OCI-M1 (cell line): ENCODE data around the gene ITGA8.

ENCODE experiments used
- DNase-seq: peaks from one replicate; lab custom pipeline; 2025; lab: John Stamatoyannopoulos, UW

Gene ITGA8

DNA sequence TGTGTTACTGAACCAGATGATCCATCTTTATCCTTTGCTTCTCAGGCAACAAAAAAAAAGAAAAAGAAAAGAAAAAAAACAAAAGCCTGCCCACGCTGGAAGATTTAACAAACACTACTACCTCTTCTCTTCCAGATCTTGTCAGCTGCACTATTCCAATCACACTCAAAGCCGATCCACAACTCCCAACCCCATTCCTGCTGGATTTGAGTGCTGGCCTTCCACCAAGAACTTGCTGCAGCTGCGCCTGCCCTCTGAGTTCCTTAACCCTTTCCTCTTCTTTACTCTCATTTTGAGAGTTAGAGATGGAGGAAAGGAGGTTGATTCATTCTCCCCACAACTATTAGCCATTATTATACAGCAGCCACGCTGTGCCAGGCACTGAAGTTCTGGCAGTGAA is 16.0 kb upstream of the ITGA8 start:
- DNase-seq: no peak

DNA sequence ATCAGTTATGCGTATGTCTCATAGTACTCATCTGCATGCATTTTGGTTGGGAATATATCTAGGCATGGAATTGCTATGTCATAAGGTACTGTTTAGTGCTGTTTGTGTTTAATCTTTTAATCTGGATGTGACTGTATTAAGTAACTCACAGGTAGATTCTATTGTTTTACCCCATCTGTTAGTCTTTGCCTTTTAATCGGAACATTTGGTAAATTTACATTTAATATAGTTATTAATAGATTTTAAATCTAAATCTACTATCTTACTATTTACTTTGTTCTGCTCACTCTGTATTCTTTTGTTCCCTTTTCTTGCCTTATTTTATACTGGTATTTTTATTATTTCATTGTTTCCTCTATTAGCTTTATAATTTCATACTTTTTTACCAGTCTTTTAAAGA is 10.6 kb upstream of the ITGA8 start:
- no peak for DNase-seq

DNA sequence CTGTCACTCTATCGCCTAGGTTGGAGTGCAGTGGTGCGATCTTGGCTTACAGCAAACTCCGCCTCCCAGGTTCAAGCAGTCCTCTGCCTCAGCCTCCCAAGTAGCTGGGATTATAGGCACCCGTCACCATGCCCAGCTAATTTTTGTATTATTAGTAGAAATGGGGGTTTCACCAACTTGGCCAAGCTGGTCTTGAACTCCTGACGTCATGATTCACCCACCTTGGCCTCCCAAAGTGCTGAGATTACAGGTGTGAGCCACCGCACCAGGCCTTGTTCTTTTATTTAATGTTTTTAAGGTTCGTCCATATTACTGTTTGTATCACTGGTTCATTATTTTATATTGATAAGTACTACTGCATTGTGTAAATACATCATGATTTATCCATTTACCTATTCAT is 10.2 kb upstream of the ITGA8 start:
- DNase-seq: no peak

DNA sequence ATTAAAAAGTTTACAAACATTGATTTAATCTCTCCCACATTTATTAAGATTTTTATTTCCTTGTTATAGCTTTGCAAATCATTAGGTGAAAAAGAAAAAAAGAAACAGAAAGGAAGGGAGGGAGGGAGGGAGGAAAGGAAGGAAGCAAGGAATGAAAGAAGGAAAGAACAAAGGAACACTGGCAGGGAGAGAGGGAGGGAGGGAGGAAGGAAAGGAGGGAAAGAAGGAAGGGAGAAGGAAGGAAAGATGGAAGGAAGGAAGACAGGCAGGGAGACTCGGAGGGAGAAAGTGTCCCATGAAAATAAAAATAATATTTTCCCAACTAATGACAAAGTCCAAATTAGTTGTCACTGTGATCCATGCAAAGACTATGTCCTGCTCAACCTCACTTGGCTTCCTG is 6.3 kb upstream of the ITGA8 start:
- DNase-seq: no peak

DNA sequence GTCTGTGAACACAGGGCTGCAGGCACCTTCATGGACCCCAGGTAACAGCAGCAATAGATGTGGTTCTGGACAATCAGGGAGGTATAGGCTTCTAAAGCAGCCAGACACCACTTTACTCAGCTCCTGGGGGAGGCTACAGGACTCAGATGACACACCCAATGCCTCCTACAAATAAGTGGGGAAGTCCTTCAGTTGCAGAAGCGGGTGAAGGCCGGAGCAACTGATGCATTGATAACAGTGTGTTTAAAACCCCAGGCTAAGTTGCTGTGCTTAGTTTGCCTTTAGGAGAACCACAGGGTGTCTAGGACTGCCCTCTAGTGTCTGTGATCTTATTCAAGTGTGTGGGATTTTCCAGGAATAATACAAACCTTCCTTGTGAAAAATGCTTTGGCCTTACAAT is 5.9 kb upstream of the ITGA8 start:
- DNase-seq: peak; percentile 96

DNA sequence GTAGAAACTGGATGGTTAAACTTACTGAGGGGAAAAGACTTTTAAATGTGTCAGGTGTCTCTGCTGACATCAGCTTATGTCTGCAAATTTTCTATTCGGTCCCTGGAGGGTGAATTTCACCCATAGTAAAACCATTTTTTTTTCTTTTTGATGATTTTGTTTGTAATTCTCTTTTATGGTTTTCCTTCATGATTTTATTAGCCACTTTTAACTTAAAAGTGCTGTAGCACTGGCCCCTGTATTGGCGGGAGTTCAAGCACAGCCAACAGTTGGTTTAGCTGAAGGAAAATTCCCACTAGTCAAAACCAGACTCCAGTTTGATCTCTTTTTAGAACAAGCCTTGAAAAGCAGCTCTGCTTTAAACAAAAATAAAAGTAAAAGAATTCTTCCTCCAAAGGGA is 5.0 kb upstream of the ITGA8 start:
- DNase-seq: no peak

DNA sequence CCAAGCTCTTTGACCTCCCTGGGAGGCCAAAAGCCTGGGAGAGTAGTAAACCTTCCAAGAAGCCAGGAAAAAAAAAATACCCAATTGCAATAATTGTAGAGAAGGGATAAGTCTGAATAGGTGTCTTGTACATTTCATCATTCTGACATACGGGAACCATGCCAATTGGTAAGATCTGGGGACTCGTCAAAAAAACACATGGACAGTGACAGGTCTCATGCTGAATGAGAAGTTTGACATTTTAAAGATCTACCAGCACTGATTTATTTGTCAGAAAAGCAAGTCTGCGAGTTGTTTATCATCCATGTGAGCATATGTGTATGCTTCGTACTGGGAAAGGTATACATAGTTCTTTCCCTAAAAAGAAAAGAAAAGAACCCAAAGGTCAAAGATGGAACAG is 4.1 kb upstream of the ITGA8 start:
- DNase-seq: no peak

DNA sequence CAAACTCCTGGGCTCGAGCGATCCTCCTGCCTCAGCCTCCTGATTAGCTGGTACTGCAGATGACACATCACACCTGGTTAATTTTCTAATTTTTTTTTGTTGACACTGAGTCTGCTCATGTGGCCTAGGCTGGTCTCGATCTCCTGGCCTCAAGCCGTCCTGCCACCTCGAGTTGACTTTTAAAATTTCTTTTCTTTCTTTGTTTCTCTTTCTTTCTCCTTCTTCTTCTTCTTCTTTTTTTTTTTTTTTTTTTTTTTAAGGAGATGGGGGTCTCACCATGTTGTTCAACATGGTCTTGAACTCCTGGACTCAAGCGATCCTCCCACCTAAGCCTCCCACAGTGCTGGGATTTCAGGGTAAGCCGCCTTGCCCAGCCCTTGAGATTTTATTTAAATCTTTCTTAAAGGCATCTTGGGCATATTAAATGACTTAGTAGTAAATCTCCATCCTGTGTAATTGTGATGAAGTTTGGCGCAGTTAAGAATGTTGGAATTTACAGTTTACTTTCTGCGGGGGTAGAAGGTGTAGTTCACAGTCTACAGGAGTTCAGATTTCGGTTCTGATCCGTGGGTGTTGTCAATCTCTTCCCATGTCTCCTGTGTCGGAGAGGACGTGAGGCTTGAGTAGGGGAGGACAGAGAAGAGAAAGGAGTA is 1.0 kb upstream of the ITGA8 start:
- no peak for DNase-seq

DNA sequence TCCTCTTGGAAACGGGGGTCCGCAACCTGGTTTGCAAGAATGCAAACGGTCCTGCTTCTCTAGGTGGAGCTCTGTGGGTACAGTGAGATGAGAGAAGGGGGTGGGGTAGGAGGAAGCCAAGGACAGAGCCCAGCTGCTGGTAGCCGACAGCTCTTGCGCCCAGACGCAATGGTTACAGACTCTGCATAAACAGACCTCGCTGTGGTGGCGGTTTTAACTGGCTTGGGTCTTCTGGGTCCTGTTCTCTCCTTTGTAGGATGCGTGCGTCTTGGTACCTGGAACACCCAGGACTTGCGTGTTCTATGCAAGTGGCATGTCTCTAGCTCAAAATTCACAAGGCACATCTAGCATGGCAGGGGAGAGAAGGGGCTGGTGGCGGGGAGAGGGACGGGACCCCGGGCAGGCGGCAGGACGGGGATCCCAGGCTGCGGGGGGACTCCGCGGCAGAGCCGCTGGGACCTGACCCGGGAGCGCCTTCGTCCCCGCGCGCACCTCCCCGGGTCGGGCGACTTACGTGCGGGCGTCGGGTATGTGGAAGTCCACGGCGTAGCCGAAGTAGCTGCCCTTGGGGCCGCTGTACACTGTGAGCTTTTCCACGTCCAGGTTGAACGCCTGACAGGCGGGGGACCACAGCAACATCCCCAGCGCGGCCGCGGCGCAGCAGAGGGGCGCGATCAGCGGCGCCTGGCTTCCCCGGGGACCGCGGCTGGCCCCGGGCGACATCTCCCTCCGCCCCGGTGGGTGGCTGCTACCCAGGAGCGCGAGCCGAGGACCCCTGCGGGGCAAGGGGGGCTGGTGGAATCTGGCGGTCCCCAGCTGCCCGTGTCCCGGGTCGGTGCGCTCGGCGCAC is 448 bp downstream of the ITGA8 start:
- peak; percentile 67 for DNase-seq

DNA sequence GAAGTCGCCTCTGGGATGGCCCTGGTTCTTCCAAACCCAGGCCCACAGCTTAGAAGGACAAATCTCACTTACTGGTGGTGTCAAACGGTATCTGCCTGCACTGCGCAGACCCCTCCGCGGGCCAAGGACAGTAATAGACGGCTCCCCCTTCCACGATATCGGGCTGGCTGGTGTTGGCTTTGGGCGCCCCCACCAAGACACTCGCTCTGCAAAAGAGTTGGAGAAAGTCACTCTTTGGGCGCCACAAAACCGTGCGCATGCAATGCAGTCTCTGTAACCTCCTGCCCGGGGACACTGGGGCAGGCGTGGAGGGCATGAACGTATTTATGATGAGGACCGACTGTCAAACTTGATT is 1.1 kb downstream of the ITGA8 start:
- peak; percentile 65 for DNase-seq

DNA sequence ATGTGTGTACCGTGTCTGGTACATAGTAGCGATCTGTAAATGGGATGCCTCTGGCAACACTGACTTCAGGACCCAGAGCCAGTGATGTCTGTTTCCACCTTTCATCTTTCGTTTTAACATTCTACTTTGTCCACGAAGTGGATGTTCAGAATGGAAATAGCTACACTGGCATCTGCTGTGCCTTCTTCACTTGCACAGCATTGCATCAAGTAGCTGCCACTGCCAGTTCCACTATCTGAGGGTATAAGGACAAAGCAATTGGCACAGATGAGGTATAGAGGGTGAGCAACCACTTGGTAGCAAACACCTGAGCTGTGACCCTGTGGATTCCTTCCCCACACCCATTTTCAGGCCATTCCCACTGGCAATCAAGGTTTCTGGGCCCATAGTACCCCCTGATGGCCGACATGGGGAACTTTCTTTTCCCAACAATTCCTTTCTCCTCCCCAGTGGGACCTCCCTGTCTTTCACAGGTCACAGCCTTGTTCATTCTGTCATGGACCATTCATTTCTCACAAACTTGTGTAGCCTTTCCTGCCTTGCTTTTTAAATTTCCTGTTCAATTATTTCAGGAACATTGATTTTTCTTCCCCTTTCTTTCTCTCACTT is 4.0 kb downstream of the ITGA8 start:
- DNase-seq: peak; percentile 68

DNA sequence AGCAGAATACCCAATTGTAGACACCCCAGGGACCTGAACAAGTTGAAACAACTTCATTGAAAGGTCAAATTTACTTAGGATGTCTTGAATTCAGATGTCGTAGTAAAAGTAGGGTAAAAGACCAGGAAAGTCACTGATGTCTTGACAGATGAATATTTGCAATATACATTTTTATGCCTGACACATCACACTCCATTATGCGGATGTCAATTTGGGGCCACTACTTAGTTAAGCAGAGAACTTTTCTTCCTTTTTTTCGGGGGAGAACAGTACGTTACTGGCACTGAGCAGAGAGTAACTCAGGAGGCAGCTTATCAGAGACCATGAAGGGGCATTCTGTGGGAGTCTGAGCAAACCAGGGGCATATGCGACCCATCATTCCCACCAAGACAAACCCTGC is 4.9 kb downstream of the ITGA8 start:
- no peak for DNase-seq

DNA sequence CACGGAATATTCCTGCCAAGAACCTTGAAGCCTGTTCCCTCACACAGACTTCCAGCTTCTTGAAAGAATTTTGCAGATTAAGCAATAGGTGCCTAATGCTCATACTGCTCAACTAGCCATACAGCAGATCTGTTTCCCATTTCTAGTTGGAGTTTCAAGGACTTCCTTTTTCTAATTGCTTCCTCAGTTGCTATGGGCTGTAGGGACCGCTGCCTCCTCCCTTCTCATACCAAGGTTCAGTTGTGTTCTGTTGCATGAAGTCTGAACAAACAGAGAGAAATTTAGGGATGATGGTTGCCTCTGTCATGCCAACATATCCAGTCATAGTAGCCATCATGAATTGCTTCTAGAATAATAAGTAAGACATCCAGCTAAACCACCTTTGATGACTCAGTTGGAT is 6.8 kb downstream of the ITGA8 start:
- DNase-seq: peak; percentile 45

DNA sequence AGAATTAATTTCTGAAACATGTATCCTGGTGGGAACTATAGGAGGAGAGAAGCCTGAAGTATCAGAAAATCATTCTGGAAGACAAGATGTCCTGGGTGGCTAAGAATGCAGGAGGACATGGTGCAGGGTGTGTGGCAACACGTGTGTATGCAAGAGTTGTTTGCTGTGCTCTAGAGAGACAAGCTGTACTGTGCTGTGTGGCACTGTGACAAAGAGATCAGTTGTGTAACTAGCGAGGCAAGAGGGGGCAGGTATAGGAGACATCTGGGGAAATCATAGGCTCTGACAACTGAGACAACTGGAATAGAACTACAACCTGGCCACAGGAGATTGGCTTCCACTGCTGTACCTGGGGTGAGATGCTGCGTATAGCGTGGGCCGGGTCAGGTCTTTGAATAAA is 9.3 kb downstream of the ITGA8 start:
- no peak for DNase-seq

DNA sequence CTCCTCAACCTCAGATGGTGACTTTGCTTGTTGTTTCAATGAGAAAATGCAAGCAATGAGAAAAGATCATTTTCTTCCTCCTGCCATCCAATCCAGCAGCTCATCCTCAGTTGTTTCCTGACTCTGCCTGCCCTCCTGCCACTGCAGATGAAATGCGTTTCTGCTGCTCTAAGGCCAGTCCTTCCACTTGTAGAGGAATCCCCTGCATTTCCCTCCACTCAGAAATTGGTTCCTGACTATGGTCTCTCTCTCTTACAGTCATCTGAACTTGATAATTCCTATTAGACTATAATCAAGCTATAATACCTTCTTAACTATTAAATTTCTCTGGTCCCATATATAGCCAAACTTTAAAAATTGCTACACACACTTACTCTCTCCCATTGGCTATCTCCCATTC is 14.4 kb downstream of the ITGA8 start:
- DNase-seq: no peak

DNA sequence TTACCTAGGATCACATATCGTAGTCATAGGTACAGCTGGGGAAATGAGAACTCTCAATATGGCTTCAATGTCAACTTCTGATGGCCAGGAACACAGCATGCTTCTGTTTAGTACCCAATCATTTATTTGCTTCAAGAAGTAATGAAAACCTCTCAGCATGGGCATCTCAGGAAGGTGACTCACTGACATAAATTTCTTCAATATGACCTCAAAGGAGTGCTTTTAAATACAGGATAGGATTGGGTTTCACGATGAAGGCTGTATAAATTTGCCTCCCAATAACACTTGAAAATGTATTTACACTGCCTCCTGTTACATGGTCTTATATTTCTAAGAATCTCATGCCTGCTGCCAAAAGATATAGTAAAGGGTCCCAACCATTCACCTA is 15.1 kb downstream of the ITGA8 start:
- no peak for DNase-seq

DNA sequence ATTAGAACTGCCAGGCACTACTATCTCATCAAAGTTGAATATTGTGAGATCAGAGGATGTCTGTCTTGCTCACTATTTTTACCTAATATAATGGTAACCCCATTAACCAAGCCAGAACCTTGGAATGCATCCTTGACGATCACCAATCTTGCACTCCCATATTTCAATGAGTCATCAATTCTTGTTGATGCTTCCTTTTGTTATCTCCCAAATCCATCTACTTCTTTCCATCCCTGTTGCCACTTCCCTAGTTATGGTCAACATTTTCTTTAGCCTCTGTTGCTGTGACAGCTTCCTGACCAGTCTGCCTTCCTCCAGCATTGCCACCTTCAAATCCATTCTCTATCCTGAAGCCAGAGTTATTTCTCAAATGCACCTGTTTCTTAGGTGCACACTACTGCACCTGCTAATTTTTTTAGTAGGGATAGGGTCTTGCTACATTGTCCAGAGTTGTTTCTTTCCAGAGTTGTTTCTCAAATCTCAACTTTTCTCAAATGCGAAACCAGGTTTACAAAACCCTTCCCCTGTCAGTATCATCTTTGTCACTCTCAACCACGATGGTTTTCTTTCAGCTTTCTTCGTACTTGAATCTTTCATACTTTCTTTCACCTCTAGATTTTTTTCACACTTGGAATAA is 15.7 kb downstream of the ITGA8 start:
- peak; percentile 70 for DNase-seq

DNA sequence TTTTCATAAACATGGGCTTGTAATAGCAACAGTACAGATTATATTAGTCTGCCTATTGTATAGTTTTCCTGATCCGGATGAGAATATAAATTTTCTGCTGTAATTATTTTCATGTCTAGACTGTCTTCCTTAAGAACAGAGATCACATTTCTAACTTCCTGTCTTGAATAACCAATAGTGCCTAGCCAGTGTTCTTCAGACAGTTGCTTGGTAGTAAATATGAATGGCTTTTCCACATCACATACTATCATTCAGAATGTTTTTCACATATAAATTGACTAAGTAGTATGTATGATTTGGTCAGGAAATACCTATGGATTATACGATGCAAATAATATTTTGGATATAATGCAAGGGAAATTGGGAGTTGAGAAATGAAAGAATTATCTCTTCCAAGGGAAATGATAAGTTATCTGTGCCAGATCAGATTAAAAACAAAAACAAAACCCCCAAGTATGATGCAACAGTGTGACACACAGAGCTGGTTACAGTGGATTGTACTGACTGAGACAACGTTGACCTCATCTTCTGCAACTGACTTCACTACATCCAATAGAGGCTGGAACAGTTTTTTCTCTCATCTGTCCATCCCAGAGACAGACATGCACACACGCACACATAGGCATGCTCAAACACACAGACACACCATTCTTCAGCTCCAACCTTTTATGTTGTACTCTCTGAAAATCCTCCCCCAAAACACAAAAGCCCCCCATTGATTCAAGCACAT is 16.4 kb downstream of the ITGA8 start:
- DNase-seq: peak; percentile 92

DNA sequence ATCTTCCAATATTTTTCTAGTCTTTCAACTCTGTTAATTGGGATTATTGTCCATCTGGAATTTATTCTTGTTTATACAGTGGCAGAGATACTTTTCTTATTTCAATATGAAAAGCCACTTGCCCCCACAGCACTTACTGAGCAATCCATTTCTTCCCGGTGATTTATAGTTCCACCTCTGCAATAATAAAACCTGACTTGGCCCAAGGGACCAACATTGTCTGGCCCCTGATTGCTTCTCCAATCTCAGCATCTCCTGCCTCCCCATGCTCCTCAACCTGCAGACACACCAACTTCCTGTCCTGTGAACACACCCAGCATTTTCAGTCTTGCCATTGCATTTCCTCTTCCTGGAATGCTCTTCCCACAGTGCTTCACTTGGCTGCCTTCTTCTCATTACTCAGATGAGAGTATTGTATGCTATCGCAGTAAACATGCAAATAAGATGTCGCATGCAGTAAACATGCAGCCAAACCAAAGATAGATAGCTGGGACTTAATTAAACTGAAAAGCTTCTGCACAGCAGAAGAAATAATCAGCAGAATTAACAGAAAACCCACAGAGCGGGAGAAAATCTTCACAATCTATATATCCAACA is 19.5 kb downstream of the ITGA8 start:
- DNase-seq: no peak

DNA sequence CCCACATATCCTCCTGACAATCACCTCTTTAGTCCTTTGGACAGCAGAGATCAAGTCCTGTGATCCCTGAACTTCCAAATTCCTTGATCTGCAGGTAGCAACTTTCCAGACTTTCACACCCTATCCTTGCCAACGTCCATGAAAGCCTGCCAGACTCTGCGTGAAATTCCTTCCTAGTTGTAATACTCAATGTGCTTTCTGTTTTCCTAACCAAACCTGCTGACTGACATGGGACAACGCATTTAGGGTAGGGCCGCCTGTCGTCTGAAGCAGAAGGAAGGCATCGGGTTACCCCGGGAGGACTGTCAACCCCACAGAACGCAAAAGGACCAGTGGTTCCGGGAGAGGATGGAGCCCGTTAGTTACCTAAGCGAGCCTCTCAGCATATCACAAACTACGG is 23.9 kb downstream of the ITGA8 start:
- DNase-seq: no peak

DNA sequence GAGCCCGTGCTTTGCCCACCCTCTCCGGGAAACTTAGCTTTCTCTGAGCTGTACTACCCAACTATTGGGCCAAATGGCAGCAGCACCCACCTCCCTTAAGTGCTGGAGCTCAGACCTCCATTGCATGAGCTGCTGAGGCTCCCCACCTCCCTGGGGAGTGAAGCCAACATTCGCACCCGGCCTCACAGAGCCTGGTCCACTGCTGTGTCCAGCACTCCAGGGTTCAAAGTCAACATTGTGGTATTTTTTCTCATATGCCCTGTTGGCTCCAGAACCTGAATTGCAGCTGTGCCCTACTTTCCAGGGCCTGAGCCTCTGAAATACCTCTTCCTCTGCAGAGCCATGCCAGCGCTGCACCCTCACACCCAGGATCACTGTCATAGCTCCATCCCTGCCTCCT is 29.7 kb downstream of the ITGA8 start:
- DNase-seq: no peak

DNA sequence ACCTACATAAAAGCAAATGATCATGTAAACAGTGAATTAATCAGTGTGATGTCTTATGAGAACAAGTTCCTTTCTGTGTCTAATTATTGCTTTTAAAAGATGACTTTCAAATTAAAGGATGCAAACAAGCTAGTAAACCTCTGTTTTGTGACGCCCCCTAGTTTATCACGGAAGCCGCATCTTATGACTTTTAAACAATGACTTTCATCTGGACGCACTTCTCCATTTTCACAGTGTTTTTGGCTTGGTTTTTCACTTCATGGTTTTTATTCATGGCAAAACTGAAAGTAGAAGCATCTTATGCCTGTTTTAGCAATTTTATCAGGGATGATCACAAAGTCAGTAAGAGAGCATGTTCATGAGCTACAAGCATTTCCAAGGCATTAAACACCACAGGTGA is 35.0 kb downstream of the ITGA8 start:
- DNase-seq: peak; percentile 93
